GM21423 (cell line): ENCODE measurements around the gene LSAMP.

Experiments
- ATAC-seq: cut with Tn5 transposase; IDR thresholded peaks from one replicate; pipeline ENCODE4 v1.9.1; 2021; ENCODE audit warnings: mild to moderate bottlenecking, moderate library complexity; ENCODE audit not compliant: unreplicated experiment

Gene LSAMP

DNA sequence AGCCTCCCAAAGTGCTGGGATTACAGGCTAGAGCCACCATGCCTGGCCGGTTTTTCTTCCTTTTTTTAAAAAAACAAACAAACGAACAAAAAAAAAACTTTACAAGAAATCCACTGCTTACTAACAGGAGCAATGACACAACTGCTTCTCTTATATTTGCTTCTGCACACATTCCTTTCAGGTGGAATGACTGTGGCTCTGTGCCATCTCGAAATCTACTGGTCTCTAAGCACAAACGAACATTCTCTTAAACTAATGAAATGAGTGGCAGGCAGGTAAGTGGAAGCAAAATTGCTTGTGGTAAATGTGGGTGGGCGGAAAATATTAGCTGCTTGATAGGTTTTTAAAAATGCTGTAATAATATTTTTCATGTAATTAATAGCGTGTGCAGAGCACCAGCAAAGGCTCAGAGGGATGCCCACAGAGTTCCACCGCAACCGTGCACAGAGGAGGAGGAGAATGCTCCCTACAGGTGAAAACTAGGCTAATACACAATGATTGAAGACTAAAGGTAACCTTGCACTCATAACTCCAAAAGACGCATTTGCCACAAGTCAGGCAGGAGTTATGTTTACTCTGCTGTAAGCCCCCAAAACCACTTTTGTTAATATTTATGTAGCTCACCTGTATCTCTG, 77.4 kb downstream of the LSAMP start:
- no peak for ATAC-seq

GRCh38 chr3:116356056-116356455, 89.2 kb downstream of the LSAMP start:
- ATAC-seq = no peak

- no peak for ATAC-seq
These were observed 90.9 kb downstream of the LSAMP start for GRCh38 chr3:116354382-116354781.

GRCh38 chr3:116350119-116350733, 95.1 kb downstream of the LSAMP start:
- ATAC-seq = no peak

- no peak for ATAC-seq
These were observed 97.1 kb downstream of the LSAMP start for GRCh38 chr3:116348216-116348615.

DNA sequence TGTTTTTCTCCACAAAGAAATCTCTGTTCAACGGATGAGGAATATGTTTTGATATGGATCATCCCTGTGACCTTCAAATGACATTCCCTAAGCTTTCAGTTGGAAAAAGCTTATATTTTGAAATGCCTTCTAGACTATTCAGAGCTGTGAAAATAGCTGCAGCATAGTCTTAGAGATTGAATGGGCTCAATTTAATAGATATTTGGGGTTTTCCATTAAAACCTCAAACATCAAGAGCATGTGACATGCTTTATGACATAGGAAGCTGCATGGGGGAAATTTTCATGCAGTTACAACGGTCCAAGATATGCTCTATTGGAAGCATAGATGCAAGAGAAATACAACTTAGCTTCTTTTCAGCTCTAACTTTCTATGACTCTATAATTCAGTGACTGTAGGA, 102.8 kb downstream of the LSAMP start:
- ATAC-seq = no peak

DNA sequence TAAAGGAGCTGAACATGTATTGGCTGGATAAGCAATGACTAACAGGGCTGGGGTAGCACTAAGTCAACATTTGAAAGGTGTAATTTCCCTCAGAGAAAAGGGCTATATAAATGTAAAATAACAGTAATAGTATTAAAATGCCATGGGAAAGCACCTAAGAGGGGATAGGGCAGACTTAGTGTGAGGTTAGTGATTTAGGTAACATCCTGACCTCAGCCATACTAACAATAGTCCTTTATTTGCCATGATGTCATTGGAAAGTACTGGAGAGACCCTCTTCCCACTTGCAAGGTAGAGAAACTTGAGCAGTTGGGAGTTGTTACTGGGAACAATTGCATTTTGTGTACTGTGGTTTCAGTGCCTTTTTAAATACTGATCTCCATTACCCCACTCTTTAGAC, 103.4 kb downstream of the LSAMP start:
- ATAC-seq = no peak

- ATAC-seq = no peak
These were observed 103.9 kb downstream of the LSAMP start for GRCh38 chr3:116341381-116341780.

DNA sequence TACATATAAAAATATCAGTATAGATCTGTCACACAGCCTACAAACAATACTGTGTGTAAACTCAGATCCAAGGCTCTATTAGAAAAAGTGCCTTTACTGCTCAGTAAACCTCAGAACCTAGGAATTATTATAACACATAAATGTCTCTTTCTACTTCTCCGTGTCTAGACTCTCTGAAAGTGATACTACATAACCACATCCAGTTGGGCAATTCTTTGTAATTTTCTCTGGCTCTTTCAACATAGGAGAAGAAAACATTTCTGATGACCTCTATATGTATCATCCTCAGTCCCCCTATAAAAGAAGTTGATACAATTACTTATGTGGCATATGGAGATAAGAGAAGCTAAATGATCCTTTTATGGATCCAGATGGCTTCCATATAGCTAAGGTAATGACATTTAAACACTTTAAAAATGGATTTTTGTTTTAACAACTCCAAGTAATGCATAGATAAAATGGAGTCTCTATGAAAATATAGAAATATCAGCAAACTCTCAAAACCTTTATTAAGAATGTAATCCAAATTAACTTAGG, 104.5 kb downstream of the LSAMP start:
- no peak for ATAC-seq

GRCh38 chr3:116339441-116340028, 105.8 kb downstream of the LSAMP start:
- no peak for ATAC-seq

GRCh38 chr3:116338713-116339112, 106.6 kb downstream of the LSAMP start:
- no peak for ATAC-seq

DNA sequence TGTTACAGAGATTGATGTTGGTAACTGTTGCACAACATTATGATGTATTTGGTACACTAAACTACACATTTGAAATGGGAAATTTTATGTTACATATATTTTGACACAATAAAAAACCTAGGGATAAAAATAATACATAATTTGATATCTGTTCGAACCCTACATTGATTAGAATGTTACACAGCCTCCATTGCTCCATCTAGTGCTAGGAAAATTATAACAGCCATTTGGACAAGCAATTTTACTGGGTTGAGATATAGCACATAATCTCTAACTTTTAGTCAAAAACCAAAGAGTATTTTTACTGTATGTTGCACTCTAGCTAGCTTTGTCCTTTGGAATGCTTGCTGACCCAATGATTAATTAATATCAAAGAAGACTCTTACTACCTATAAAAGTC, 108.1 kb downstream of the LSAMP start:
- ATAC-seq = no peak

GRCh38 chr3:116331380-116331779, 113.9 kb downstream of the LSAMP start:
- no peak for ATAC-seq

GRCh38 chr3:116322750-116323375, 122.4 kb downstream of the LSAMP start:
- no peak for ATAC-seq

- no peak for ATAC-seq
These were observed 126.9 kb downstream of the LSAMP start for GRCh38 chr3:116318370-116318769.

DNA sequence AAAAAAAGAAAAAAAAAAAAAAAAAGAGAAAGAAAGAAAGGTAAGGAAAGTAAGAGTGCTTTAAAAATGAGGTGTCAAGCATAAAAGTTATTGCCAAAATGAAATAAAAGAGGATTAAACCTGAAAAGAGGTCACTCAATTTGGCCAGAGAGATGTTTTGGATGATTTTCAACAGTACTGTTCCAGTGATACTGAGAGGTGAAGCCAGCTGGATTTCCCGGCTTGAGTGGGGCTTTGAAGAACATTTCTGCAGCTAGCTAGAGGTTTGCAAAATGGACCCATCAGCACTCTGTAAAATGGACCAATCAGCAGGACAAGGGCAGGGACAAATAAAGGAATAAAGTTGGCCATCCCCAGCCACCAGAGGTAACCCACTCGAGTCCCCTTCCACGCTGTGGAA, 128.5 kb downstream of the LSAMP start:
- ATAC-seq = no peak

DNA sequence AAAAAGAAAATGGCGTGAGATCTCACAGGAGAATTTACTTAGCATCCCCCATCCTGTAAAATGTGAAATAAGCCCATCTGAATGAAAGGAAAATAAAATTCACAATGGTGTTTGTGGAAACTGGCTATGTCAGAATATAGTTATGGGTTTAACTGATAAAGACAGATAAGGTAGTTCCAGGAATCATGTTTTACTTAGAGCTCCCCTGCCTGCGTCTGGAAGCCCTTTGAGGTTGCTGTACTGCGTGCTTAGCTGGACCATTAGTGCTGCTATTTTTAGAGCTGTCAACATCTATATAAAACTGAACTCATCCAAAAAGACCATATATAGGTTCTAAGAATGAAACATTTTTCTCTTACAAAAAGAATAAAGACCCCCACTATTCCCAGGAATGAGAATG, 130.8 kb downstream of the LSAMP start:
- ATAC-seq = no peak

DNA sequence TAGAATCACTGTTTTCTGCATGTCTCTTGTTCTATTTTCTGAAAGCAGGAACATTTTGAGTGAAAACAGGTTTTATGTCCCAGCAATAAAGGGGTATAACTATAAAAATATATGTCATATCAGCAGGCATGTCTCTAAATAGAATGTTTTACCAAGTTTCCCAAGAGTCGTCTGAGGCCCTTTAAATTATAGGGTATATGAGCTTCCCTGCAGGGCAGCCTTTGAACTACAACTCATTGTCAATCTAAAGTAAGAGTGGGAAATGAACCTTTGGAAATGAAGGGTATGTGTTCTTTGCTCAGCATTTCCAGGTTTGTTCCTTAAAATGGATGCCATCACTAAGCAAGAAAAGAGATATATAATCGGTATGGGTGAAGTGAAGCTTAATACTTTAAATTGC, 138.6 kb downstream of the LSAMP start:
- ATAC-seq = no peak

- ATAC-seq = no peak
These were observed 139.1 kb downstream of the LSAMP start for GRCh38 chr3:116306149-116306548.

- ATAC-seq = no peak
These were observed 143.1 kb downstream of the LSAMP start for GRCh38 chr3:116302087-116302747.

DNA sequence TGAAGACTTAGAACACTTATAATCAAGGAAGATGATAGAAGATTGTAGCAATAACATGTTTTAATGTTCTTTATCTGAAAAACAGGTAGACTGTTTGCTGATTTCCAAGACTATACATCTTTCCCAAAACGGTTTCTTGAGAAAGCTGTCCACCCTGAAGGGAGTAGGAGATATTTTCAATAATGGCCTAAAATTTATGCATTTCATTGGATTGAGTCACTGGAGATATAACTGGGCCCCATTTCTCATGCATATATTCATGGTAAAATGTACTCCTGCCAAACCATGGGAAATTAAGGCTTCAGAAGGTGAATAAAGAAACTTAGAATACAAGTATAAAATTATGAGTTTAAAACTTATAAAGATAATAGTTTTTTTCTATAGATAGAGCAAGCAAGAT, 143.9 kb downstream of the LSAMP start:
- no peak for ATAC-seq
